ENCODE measurements around the gene APBA1.

Gene APBA1

DNA sequence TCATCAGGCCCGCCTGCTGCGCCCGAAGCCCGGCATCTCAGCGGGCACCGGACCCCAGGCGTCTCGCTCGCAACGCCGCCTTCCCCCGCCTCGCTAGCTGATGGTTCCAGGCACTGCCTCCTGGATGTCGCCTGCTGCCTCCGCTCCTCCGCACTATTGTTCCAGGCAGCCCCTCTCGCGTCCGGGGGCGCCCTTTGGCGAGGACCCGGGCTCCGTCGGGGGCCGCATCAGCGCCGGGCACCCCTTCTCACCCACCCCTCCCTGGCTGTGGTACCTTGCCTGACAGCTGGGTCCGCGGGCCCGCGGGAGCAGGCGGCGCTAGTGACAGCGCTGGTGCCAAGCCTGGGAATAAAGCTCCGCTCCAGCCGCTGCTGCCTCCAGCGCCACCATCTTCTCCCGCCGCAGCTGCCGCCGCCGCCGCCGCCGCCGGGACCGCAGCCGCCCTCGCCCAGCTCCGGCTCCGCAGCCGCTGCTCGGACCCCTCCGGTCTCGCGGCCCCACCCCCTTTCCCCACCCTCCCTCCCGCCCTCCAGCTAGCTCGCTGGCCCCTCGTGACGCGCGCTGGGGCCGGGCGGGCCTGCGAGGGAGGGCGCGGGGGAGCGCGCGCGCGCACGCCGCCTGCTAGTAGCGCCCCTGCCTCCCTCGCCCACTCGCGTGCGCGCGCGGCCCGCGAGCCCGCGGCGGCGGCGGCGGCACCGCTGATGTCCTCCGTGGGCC lies at the start of gene APBA1:
APBA1 (minus strand) TSS at position 493 of the 717 bp plus-strand sequence.
- DNase-seq, result peak; percentile 39

DNA sequence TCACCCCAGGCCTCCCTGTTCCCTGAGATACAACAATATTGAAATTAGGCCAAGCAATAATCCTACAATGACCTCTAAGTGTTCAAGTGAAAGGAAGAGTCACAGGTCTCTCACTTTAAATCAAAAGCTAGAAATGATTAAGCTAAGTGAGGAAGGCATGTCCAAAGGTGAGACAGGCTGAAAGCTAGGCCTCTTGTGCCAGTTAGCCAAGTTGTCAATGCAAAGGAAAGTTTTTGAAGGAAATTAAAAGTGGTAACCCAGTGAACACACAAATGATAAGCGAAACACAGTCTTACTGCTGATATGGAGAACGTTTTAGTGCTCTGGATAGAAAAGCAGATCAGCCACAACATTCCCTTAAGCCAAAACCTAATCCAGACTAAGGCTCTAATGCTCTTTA lies 47.8 kb upstream of the APBA1 start:
- DNase-seq, result no peak

DNA sequence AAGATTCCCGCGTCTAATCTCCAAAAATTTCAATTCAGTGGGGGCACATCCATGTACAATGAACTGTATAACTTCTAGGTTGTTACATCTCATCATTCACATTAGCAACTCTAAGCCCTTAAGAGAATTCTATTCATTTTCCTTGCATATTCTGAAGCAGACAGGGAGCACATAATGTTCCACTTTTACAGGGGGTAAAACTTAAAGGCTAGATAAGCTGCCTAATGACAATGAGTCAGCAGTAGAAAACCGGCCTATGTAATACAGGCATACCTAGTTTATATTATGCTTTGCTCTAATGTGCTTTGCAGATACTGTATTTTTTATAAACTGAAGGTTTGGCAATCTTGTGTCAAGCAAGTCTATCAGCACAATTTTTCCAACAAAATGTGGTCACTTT lies 47.2 kb upstream of the APBA1 start:
- DNase-seq, result no peak

- no peak for DNase-seq
Measured at GRCh38 chr9:69718218-69718617, 46.0 kb upstream of the APBA1 start.

GRCh38 chr9:69715825-69716224 lies 43.7 kb upstream of the APBA1 start:
- DNase-seq, result no peak

- no peak for DNase-seq
Measured at GRCh38 chr9:69715096-69715495, 42.9 kb upstream of the APBA1 start.

DNA sequence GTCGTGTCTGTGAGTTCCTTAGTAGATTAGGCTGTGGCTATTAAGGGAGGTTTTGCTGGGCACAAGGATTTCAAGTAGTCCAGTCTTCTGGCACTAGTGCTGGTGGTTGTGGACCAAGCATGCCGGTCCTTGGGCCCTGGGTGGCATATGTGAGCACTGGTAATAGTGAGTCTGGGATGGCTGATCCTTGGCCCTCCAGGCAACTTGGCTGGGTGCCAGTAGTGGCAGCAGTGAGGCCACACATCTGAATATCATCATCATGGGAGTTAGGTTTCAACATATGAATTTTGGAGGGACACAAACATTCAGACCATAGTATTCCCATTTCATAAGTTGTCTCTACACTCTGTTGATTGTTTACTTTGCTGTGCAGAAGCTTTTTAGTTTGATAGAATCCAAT lies 25.3 kb upstream of the APBA1 start:
- no peak for DNase-seq

DNA sequence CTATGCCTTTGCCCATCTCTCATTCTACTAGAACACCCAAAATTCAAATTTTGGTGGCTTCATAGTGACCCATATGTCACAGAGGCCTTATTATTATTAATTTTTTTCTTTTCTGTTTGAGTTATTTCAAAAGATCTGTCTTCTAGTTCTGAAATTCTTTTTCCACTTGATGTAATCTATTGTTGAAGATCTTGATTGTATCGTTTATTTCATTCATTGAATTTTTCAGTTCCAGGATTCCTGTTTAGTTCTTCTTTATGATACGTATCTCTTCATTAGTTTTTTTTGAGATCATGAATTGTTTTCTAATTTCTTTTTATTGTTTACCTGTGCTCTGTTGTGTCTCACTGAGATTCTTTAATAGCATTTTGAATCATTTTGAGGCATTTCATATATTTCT lies 24.6 kb upstream of the APBA1 start:
- no peak for DNase-seq

DNA sequence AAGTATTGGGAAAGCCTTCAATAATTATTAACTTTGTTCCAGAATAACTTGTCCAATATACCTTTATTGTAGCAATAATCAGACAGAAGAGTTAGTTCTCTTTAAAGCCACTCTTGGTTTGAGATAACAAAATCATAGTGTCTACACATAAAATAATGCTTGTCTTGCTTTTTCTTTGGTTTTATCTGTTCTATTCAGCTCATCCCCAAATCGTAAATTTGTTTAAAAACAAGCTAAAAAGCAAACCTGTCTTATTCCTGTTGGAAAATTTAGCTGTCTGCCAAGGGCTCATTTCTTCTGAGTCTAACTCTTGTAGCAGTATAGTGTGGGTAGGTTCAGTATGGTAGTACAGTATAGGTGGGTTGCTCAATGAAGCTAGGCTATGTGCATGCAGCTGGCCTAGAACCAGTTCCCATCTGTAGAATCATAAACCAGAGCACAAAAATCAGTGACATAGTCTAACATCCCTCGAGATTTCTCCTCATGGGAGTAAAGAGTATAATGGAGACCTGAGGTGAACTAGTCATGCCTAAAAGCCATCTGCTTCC lies 17.9 kb upstream of the APBA1 start:
- no peak for DNase-seq

GRCh38 chr9:69683927-69684326 lies 11.8 kb upstream of the APBA1 start:
- DNase-seq, result no peak

DNA sequence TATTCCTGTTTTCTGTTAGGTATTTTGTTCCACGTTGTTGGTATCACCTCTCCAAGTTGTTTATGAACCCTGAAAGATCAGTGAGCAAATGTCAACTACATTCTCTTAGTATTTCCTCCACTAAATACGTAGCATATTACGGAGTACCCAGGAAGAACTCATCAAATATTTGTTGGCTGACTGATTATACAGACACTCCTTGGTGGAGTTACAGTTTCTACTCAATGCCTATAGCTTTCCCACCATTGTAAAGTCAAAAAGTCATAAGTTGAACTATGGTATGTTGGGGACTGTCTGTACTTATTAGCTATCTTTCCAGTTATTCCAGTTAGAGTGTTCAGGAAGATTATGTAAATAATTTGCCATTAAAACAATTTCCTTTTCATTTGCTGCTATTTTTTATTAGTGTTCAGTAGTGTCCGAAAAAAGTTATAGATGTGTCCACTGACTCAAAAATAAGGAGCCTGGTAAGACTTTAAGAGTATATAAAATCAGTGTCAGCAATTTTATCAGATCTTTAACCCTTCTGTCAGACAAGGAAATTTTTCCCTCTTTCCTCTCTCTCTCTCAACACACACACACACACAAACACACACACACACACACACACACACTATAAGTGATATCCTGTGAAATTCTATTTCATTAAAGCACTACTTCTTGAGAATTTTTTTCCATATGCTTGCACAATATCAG lies 6.8 kb upstream of the APBA1 start:
- no peak for DNase-seq

DNA sequence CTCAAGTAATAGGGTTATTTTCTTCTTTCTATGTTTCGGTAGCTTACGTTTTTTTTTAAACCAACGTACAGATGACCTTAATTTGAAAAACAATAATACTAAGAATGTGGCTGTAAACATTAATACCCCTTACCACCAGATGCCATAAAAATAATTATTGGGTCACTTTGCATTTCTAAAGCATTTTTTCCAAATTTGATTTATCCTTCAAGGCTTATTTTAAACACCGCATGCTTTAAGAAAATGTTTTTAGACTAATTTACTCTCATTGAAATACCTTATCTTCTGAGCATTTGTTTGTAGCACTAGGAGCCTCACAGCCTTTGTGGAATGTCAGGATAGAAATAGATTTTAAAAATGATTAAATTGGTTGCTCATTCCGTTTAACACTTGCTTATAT lies 5.8 kb upstream of the APBA1 start:
- DNase-seq, result no peak

DNA sequence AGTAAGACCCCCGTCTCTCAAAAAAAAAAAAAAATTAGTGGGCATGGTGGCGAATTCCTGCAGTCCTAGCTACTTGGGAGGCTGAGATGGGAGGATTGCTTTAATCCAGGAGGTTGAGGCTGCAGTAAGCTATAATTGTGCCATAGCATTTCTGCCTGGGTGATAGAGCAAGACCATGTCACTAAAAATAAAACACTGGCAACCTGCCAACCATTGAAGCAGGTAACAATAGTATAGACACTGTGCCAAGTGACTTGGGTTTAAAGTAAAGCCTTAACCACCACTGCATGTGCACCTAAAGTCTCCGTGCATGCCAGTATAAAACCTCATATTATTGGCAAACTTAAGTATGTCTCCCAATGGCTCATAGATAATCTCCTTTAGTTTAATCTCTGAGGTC lies 3.4 kb upstream of the APBA1 start:
- DNase-seq, result no peak

DNA sequence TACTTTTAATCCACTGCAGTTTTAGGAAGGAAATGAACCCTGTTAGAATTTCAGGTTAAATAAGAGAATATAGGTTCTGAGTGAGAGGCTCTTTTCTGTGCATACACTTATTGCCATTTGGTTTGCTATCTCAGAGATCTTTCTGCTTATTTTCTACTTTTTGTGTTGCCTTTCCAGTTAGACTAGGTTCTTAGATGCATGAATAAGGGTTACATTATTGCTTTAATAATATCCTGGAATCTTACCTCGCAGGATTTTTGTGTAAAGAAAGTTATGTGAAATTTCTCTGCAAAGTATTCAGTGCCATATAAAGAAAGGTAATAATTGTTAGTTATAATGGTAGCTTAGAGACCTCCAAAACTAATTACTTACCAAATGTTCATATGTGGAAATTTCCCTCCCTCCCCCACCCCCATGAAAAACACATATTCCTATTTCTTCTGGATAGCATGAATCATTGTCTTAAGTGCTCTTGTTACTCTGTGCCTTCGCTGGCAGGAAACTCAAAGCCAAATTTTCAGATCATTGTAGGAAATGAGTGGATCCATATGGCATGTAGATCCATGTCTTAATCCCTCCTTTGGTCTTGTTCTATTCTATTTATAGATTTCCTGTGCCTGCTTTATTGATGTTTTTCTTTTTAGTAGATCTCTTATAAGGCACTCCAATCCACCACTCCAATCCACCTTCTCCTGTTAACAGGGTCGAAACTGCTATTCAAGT lies 2.7 kb upstream of the APBA1 start:
- DNase-seq, result peak; percentile 31

GRCh38 chr9:69674112-69674685 lies 2.0 kb upstream of the APBA1 start:
- no peak for DNase-seq

DNA sequence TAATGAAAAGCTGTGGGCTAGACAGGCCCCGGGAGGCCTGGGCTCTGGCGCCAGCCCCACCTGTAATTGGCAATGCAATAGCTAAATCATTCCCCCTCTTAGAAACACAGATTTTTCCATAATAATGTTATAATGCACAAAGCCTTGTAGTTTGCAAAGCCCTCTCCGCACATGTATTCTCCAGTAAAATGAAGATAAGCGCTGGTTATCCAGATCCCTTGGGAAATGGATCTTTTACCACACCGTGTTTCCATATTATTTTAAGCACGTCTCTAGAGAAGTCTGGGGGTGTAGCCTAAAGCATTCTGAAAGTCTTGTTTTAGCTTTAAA lies 1.1 kb upstream of the APBA1 start:
- DNase-seq, result no peak

- peak; percentile 71 for DNase-seq
Measured at GRCh38 chr9:69672596-69673310, 582 bp upstream of the APBA1 start.

- peak; percentile 87 for DNase-seq
Measured at GRCh38 chr9:69671311-69671878, 776 bp downstream of the APBA1 start.

DNA sequence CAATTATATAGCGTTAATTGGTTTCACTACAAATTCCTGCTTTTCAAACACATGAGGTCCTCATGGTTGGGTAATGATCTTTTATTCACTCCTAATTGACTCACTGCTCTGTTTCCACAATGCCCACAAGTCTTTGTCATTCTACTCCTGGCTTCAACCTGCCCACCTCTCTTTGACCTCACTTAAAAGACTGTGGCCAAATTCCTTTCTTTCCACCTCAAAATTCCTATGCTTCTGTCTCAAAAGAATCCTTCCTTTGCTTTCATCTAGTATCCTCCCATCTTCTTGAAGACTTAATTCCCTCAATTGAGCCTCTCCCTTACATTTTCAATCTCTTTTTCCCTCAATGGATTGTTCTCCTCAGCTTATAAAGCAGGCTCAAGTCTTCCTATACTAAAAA lies 4.9 kb downstream of the APBA1 start:
- no peak for DNase-seq

DNA sequence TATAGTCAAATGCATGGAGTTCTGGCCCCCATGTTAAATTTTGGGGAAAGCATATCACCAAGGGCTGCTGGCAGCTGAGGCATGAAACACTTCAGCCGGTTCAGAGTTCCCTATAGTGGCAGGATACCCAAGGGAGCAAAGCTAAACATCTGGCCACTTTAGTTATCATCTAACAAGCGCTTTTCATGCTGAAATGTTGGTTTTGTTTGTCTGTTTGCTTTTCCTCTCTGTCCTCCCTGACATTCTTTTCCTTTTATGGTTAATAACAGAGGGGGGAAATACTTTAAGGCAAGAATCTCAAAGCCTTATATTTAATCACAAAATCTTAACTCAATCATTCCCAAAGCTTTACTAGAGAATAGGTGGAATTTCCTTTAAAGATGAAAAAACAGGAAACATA lies 11.9 kb downstream of the APBA1 start:
- DNase-seq, result no peak

GRCh38 chr9:69658987-69659675 lies 13.0 kb downstream of the APBA1 start:
- no peak for DNase-seq

DNA sequence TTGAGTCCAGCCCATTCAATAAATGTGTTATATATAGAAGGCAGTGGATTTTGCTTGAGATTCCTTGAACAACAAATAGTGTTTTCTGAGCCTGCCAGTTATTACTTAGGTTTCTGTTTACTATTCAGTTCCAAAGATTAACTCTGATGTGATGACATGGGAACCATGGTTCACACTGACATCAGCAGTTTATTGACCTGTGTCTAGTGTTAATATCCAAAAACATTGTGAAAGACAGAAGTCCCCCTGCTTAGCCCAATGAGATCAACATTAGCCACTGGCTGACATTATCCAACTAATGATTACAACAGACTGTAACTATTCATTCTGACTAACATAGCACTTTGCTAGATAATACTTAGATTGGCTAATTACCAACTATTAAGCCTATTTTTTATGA lies 14.9 kb downstream of the APBA1 start:
- DNase-seq, result no peak
